Esophagus muscularis mucosa (tissue), 4 donors: ENCODE results near the gene SLC2A6. TPM values are rescaled to one million over a fixed set of nuclear protein-coding genes. Genes with fewer than 3 reads are reported as not detected.

Experiments
- DNase-seq: peaks from one replicate; pipeline ENCODE4 v3.0.0-alpha.2; 2017; ENCODE audit errors: extremely low spot score
- H3K27ac ChIP-seq, 4 donors: fragments of 200-600 bp; sonication (generic); replicated peaks in 1 of 4; 1 replicate in 3 of 4; 2 replicates in 1 of 4; pipeline ENCODE4 v1.5.1; 2016 to 2019; ENCODE audit warnings: mild to moderate bottlenecking in 1 of 4
- H3K27me3 ChIP-seq, 4 donors: fragments of 200-600 bp; sonication (generic); one replicate each; pipeline versions ENCODE4 v1.5.1 to v1.6.0; 2016 to 2019
- H3K36me3 ChIP-seq, 4 donors: fragments of 200-600 bp; sonication (generic); one replicate each; pipeline ENCODE4 v1.5.1; 2016 to 2019
- H3K4me1 ChIP-seq, 4 donors: fragments of 200-600 bp; sonication (generic); one replicate each; pipeline ENCODE4 v1.5.1; 2016 to 2019
- H3K4me3 ChIP-seq, 4 donors: fragments of 200-600 bp; sonication (generic); 1 replicate in 2 of 4; 2 replicates in 2 of 4; pipeline ENCODE4 v1.5.1; 2016 to 2019; ENCODE audit warnings: mild to moderate bottlenecking in 4 of 4, moderate library complexity in 1 of 4
- H3K9me3 ChIP-seq, 4 donors: fragments of 200-600 bp; sonication (generic); 1 replicate in 3 of 4; 2 replicates in 1 of 4; pipeline ENCODE4 v1.5.1; 2016 to 2019
- CTCF ChIP-seq, 3 experiments: fragments of 200-600 bp in 2 of 3; fragments of 450-650 bp in 1 of 3; sonication (generic) in 2 of 3; IDR thresholded peaks; one replicate each; pipeline ENCODE4 v1.5.1; 2017 to 2019; ENCODE audit warnings: antibody characterized with exemption in 3 of 3, mild to moderate bottlenecking in 2 of 3, moderate library complexity in 1 of 3
- EP300 ChIP-seq: sonication (generic); formaldehyde crosslinking; IDR thresholded peaks from one replicate; pipeline ENCODE4 v1.6.1; 2017; ENCODE audit warnings: antibody characterized with exemption
- POLR2A ChIP-seq: fragments of 450-650 bp; IDR thresholded peaks from one replicate; pipeline ENCODE4 v1.6.1; 2017; ENCODE audit warnings: antibody characterized with exemption, moderate library complexity, mild to moderate bottlenecking, low read depth
- POLR2AphosphoS5 ChIP-seq, 2 donors: sonication (generic); formaldehyde crosslinking; IDR thresholded peaks; one replicate each; pipeline ENCODE4 v1.6.1; 2017; ENCODE audit warnings: antibody characterized with exemption in 2 of 2
- WGBS: methylation state at CpG from one replicate; pipeline ENCODE4 v1.1.5; 2018; 5-methylcytosine and 5-hydroxymethylcytosine counted together
- intact Hi-C: fragments of 100-400 bp; cut with DNase I; formaldehyde crosslinking; loops from one replicate; pipeline ENCODE4 v1.15.1; 2023
- total RNA-seq, 4 donors: library from RNA; depleted of rRNA; stranded (reverse); fragments of >200 nt; gene quantifications; one replicate each; pipeline versions ENCODE4 v1.1.0 to v1.2.1, GENCODE V29; 2016

SLC2A6 gene
- total RNA-seq, 4 donors from 2014 or later = 2.9 to 8.6 (median 5.9) TPM

- no peaks in the 10 kb centered on the region for H3K27me3 ChIP-seq
- H3K36me3 ChIP-seq = no peaks in the 10 kb centered on the region
- no peak overlapping the region for H3K27ac ChIP-seq
- H3K4me1 ChIP-seq = no peaks in the 10 kb centered on the region
- no peak for TF ChIP-seq CTCF (IDR thresholded peaks at IDR 0.05)
- TF ChIP-seq POLR2AphosphoS5 (IDR thresholded peaks at IDR 0.05) = no peak
- TF ChIP-seq EP300 = no peak
- no peak for TF ChIP-seq POLR2A
- 91% methylated on average over 18 of the region's 20 CpGs for WGBS
- intact Hi-C loops = no loop called here
- no peak overlapping the region for H3K4me3 ChIP-seq
- DNase-seq = no peak
- H3K9me3 ChIP-seq = no peaks in the 10 kb centered on the region
These were observed 41.0 kb downstream of the SLC2A6 start for GRCh38 chr9:133437753-133438531.

DNA sequence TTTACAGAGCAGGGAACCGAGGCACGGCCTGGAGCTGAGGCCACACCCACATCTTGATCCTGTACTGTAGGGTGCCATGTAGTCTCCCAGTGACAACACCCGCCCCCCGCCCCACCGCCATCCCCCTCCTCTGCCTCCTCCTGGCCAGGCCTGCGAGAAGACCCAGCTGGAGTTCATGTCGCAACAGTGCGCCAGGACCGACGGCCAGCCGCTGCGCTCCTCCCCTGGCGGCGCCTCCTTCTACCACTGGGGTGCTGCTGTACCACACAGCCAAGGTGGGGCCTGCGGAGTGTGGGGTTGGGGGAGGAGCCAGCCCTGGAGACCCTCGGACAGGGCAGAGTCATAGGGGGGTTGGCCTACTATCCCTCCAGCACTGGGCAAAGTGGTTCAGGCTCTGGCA is 42.2 kb downstream of the SLC2A6 start:
- intact Hi-C loops = no loop called here
- no peak overlapping the region for H3K4me3 ChIP-seq
- 65% methylated on average over 10 of the region's 16 CpGs for WGBS

DNA sequence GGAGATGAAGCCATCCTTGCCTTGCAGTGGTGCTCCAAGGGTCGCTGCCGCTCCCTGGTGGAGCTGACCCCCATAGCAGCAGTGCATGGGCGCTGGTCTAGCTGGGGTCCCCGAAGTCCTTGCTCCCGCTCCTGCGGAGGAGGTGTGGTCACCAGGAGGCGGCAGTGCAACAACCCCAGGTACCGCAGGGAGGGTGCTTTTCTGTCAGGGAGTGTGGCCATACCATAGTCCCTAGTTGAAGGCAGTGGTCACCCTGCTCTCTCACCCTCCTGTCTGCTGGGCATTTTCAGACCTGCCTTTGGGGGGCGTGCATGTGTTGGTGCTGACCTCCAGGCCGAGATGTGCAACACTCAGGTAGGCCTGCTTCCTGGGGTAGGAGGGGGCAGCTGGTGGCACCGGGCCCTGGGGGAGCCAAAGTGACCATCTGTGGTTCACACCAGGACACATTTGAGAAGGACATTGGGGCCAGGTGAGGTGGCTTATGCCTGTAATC is 45.5 kb downstream of the SLC2A6 start:
- Histone ChIP-seq H3K4me3 (no peak overlapping the region), H3K27ac (no peak overlapping the region), H3K9me3 (no peaks in the 10 kb centered on the region), H3K36me3 (no peaks in the 10 kb centered on the region), H3K4me1 (peaks cover 0 to 16% (median 14%) of the 10 kb centered on the region in 4 donors), H3K27me3 (peaks cover 0 to 17% (median 3%) of the 10 kb centered on the region in 4 donors)
- WGBS = 82% methylated on average over 3 of the region's 11 CpGs
- no peak for DNase-seq
- intact Hi-C loops = no loop called here
- TF ChIP-seq CTCF (IDR thresholded peaks at IDR 0.05) = no peak

More for the DNA sequence above, 42.2 kb downstream of the SLC2A6 start:
- TF ChIP-seq POLR2A (no peak), CTCF (IDR thresholded peaks at IDR 0.05) (no peak), EP300 (no peak), POLR2AphosphoS5 (IDR thresholded peaks at IDR 0.05) (no peak)
- Histone ChIP-seq H3K9me3 (no peaks in the 10 kb centered on the region), H3K36me3 (no peaks in the 10 kb centered on the region), H3K4me1 (no peaks in the 10 kb centered on the region), H3K27ac (no peak overlapping the region), H3K27me3 (no peaks in the 10 kb centered on the region)
- DNase-seq = no peak

- peaks cover 2 to 22% (median 18%) of the 10 kb centered on the region in 4 donors for H3K4me1 ChIP-seq
- H3K36me3 ChIP-seq = peaks cover 0 to 2% (median 0%) of the 10 kb centered on the region in 4 donors
- TF ChIP-seq CTCF (IDR thresholded peaks at IDR 0.05) = no peak
- TF ChIP-seq EP300 = no peak
- no peak for TF ChIP-seq POLR2AphosphoS5 (IDR thresholded peaks at IDR 0.05)
- TF ChIP-seq POLR2A = no peak
- no peaks in the 10 kb centered on the region for H3K9me3 ChIP-seq
- WGBS = 88% methylated on average over 1 of the region's 1 CpG
- peaks cover 0 to 48% (median 17%) of the 10 kb centered on the region in 4 donors for H3K27me3 ChIP-seq
- intact Hi-C loops = no loop called here
- H3K27ac ChIP-seq = no peak overlapping the region
- DNase-seq = no peak
- no peak overlapping the region for H3K4me3 ChIP-seq
These were observed 48.7 kb downstream of the SLC2A6 start for GRCh38 chr9:133430244-133430643.
